Trophoblast cell (in vitro differentiated cells and primary cell): Measurements from ENCODE around the gene GSTM4.

ENCODE experiments used
- DNase-seq, 2 donors: peaks; one replicate each; pipeline ENCODE4 v3.0.0-alpha.2; 2016
- H2AFZ ChIP-seq: 2 replicates; pipeline ENCODE4 v1.6.1; 2013; ENCODE audit warnings: low read length, moderate library complexity, mild to moderate bottlenecking; ENCODE audit not compliant: insufficient read depth, poor library complexity
- H2AK5ac ChIP-seq: 2 replicates; pipeline ENCODE4 v1.6.1; 2013; ENCODE audit warnings: mild to moderate bottlenecking, low read length
- H2BK120ac ChIP-seq: 2 replicates; pipeline ENCODE4 v1.6.1; 2013; ENCODE audit warnings: low read length, mild to moderate bottlenecking, moderate library complexity; ENCODE audit not compliant: insufficient read depth, poor library complexity
- H2BK12ac ChIP-seq: 2 replicates; pipeline ENCODE4 v1.6.1; 2013; ENCODE audit warnings: mild to moderate bottlenecking, low read length, moderate library complexity
- H2BK5ac ChIP-seq: 2 replicates; pipeline ENCODE4 v1.6.1; 2013; ENCODE audit warnings: low read length, low read depth, moderate library complexity, mild to moderate bottlenecking; ENCODE audit not compliant: poor library complexity
- H3K14ac ChIP-seq: 2 replicates; pipeline ENCODE4 v1.6.1; 2013; ENCODE audit warnings: mild to moderate bottlenecking, low read length
- H3K18ac ChIP-seq: 2 replicates; pipeline ENCODE4 v1.6.1; 2013; ENCODE audit warnings: mild to moderate bottlenecking, low read length
- H3K23ac ChIP-seq: 2 replicates; pipeline ENCODE4 v1.6.1; 2013; ENCODE audit warnings: low read length
- H3K27ac ChIP-seq: 2 replicates; pipeline ENCODE4 v1.5.1; 2013; ENCODE audit warnings: low read depth, mild to moderate bottlenecking, inconsistent platforms, low read length, moderate library complexity
- H3K27me3 ChIP-seq: 2 replicates; pipeline ENCODE4 v1.6.1; 2013; ENCODE audit warnings: inconsistent platforms, mild to moderate bottlenecking, low read length, moderate library complexity; ENCODE audit not compliant: insufficient read depth
- H3K36me3 ChIP-seq, 2 experiments: 1 replicate in 1 of 2; 2 replicates in 1 of 2; pipeline ENCODE4 v1.6.1; 2013; ENCODE audit warnings: low read length in 2 of 2, mild to moderate bottlenecking in 2 of 2, moderate library complexity in 1 of 2; ENCODE audit not compliant: insufficient read depth in 2 of 2, control insufficient read depth in 1 of 2
- H3K4ac ChIP-seq: 2 replicates; pipeline ENCODE4 v1.6.1; 2013; ENCODE audit warnings: low read depth, mild to moderate bottlenecking, low read length, moderate library complexity
- H3K4me1 ChIP-seq, 2 experiments: 1 replicate in 1 of 2; 2 replicates in 1 of 2; pipeline ENCODE4 v1.6.1; 2013; ENCODE audit warnings: low read length in 2 of 2, mild to moderate bottlenecking in 2 of 2, moderate library complexity in 1 of 2; ENCODE audit not compliant: insufficient read depth in 2 of 2, control insufficient read depth in 1 of 2
- H3K4me2 ChIP-seq: 2 replicates; pipeline ENCODE4 v1.6.1; 2013; ENCODE audit warnings: inconsistent platforms, mild to moderate bottlenecking, low read length, moderate library complexity
- H3K4me3 ChIP-seq: 2 replicates; pipeline ENCODE4 v1.5.1; 2013; ENCODE audit warnings: mild to moderate bottlenecking, low read depth, low read length, inconsistent platforms
- H3K79me1 ChIP-seq: one replicate; pipeline ENCODE4 v1.6.1; 2013; ENCODE audit warnings: low read length
- H3K79me2 ChIP-seq: 2 replicates; pipeline ENCODE4 v1.6.1; 2013; ENCODE audit warnings: low read length, mild to moderate bottlenecking; ENCODE audit not compliant: control insufficient read depth, insufficient read depth, poor library complexity
- H3K9ac ChIP-seq: 2 replicates; pipeline ENCODE4 v1.6.1; 2013; ENCODE audit warnings: mild to moderate bottlenecking, low read length
- H3K9me3 ChIP-seq: 2 replicates; pipeline ENCODE4 v1.6.1; 2013; ENCODE audit warnings: low read depth, mild to moderate bottlenecking, control low read depth, inconsistent platforms, low read length; ENCODE audit not compliant: insufficient read depth
- H4K12ac ChIP-seq: 2 replicates; pipeline ENCODE4 v1.6.1; 2013; ENCODE audit warnings: low read depth, mild to moderate bottlenecking, low read length, moderate library complexity
- H4K8ac ChIP-seq: 2 replicates; pipeline ENCODE4 v1.6.1; 2013; ENCODE audit warnings: low read depth, mild to moderate bottlenecking, low read length, moderate library complexity
- H4K91ac ChIP-seq: one replicate; pipeline ENCODE4 v1.6.1; 2013; ENCODE audit warnings: low read depth, mild to moderate bottlenecking, low read length, moderate library complexity
- WGBS: extraction: QIAGEN DNeasy Blood & Tissue Kit; methylation state at CpG from one replicate; pipeline ENCODE4 v1.1.7; 2013; ENCODE audit warnings: missing lambda C conversion rate; ENCODE audit not compliant: insufficient read length, insufficient coverage; ENCODE audit errors: extremely low coverage; 5-methylcytosine and 5-hydroxymethylcytosine counted together

GSTM4 gene

DNA sequence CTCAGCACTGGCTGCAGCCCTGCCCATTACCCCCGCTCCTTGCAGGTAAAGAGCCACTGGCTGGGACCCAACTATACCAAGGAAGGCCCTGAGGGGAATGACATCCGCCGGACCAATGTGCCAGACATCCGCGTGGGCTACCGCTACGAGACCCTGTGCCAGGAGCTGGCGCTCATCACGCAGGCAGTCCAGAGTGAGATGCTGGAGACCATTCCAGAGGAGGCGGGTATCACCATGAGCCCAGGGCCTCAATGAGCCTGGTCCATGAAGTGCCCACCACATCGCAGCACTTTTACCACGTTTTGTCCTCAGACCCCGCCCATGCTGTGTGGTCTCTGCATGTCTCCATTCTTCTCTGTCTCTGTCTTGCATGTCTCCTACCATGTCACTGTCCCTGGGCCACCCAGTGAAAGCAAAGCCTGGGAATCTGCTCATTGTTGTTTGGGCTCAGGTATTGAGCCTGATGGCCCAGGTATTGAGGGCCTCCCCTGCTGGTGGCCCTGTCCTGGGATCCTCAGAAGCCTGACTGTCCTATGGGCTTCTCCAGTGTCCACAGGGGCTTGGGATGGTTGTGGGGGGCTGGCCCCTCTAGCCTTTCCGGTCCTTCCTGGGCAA is 24.9 kb upstream of the GSTM4 start:
- no peak overlapping the region for H3K4me2 ChIP-seq
- no peak overlapping the region for H3K4me3 ChIP-seq
- H3K79me2 ChIP-seq: no peaks in the 10 kb centered on the region
- H2BK12ac ChIP-seq: no peak overlapping the region
- no CpG with 5 or more reads among the region's 14 CpGs for WGBS
- no peak overlapping the region for H3K14ac ChIP-seq
- no peak overlapping the region for H3K4ac ChIP-seq
- no peak overlapping the region for H4K8ac ChIP-seq
- no peaks in the 10 kb centered on the region for H3K9me3 ChIP-seq
- H4K91ac ChIP-seq: no peak overlapping the region
- no peak overlapping the region for H2AFZ ChIP-seq
- no peak overlapping the region for H3K23ac ChIP-seq
- H3K79me1 ChIP-seq: no peaks in the 10 kb centered on the region
- H3K4me1 ChIP-seq: peaks cover 2% of the 10 kb centered on the region in 2 experiments
- no peaks in the 10 kb centered on the region for H3K27me3 ChIP-seq
- no peak overlapping the region for H2BK5ac ChIP-seq
- no peak overlapping the region for H2BK120ac ChIP-seq
- H3K9ac ChIP-seq: no peak overlapping the region
- no peak overlapping the region for H3K18ac ChIP-seq
- no peak for DNase-seq
- no peak overlapping the region for H4K12ac ChIP-seq
- no peak overlapping the region for H3K27ac ChIP-seq
- peaks cover 56 to 57% of the 10 kb centered on the region in 2 experiments for H3K36me3 ChIP-seq
- H2AK5ac ChIP-seq: no peak overlapping the region

DNA sequence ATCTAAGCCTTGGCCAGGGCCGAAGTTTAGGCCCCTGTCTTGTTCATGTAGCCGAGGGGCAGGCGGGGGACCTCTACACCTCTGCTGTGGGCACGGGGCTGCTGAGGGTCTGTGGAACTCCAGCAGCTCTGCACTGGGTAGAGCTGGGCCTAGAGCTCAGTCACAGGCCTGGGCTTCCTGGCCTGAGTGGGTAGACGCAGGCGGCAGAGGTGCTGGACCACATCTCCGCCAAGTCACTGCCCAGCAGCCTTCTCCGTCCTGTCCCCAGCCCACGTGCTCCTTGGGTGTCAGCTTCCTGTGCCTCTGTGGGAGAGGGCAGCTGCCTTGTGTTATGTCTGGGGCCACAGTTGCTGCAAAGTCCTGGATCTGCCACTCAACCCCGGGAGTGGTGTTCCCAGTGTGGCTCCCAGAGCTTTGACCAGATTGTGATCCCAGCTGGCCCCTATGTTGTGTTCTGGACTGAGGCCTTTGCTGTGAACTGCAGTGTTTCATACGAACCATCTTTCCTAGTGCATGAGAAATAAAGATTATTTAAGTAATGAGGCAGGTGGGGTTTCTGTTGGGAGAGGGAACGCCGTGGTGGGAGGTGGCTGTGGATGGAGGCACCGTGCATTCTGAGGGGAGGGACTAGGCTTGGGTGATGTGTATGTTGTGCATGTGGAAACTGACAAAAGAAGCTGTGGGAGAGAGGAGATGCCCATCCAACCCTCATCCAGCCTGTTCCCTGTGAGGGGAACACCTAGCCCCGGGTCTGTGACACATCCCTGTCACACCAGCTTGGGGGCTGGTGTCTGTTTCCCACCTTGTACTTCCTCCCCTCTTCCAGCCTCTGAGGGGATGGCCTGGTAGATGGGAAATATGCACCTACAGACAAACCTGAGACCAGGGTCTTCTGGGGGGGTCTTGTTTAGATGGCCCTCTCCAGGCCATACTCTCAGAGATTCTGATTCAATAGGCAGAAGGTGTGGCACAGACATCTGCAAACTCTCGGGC is 24.1 kb upstream of the GSTM4 start:
- no peaks in the 10 kb centered on the region for H3K27me3 ChIP-seq
- H4K8ac ChIP-seq: no peak overlapping the region
- no peak overlapping the region for H2BK120ac ChIP-seq
- whole genome bisulfite sequencing: no CpG with 5 or more reads among the region's 16 CpGs
- H3K9me3 ChIP-seq: no peaks in the 10 kb centered on the region
- H3K4me1 ChIP-seq: peaks cover 3 to 9% of the 10 kb centered on the region in 2 experiments
- no peak overlapping the region for H3K4ac ChIP-seq
- H2AK5ac ChIP-seq: no peak overlapping the region
- no peak overlapping the region for H2BK5ac ChIP-seq
- DNase-seq: no peak
- no peak overlapping the region for H3K23ac ChIP-seq
- H3K4me3 ChIP-seq: no peak overlapping the region
- no peak overlapping the region for H3K18ac ChIP-seq
- no peak overlapping the region for H4K91ac ChIP-seq
- no peaks in the 10 kb centered on the region for H3K79me1 ChIP-seq
- H2BK12ac ChIP-seq: no peak overlapping the region
- no peak overlapping the region for H3K27ac ChIP-seq
- H3K14ac ChIP-seq: no peak overlapping the region
- H2AFZ ChIP-seq: no peak overlapping the region
- H3K36me3 ChIP-seq: peaks cover 48 to 51% of the 10 kb centered on the region in 2 experiments
- H4K12ac ChIP-seq: no peak overlapping the region
- H3K79me2 ChIP-seq: no peaks in the 10 kb centered on the region
- no peak overlapping the region for H3K9ac ChIP-seq
- no peak overlapping the region for H3K4me2 ChIP-seq

DNA sequence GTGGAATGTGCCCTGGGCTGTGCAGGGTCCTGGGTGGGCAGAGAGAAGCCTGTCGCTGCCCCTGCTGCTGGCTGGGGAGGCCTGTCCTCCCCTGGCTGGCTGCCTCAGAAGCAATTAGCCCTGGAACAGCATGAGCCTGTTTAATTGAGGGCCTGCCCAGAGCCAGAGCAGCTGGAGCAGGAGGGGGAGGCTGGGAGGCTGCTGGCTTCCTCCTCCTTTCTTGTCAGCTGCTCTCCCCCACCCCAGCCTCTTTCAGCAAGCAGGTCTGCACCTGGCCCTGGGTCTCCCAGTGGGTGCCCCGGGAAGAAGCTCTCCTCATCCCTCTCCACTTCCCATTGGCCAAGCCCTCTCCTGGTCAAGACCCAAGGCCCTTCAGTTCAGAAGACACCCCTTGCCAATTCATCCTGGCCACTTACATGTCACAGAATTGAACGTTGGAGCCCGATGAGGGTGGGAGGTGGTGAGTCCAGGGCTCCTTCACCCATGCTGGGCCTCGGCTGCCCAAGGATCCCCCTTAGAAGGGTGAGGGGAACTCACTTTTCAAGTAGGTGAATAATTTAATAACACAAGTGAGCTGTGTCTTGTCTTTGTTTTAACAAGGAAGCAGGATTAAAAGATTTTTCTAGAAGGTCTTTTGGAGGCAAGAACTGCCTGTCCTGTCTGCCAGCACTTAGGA is 23.1 kb upstream of the GSTM4 start:
- Histone ChIP-seq H3K14ac (no peak overlapping the region), H3K79me2 (no peaks in the 10 kb centered on the region), H2AFZ (no peak overlapping the region), H4K8ac (no peak overlapping the region), H3K4me3 (no peak overlapping the region), H3K18ac (no peak overlapping the region), H3K27ac (no peak overlapping the region), H2BK120ac (no peak overlapping the region), H3K23ac (no peak overlapping the region), H2AK5ac (no peak overlapping the region), H2BK5ac (no peak overlapping the region), H3K4me2 (no peak overlapping the region), H3K4me1 (peaks cover 3 to 9% of the 10 kb centered on the region in 2 experiments), H4K91ac (no peak overlapping the region), H3K9me3 (no peaks in the 10 kb centered on the region), H2BK12ac (no peak overlapping the region), H3K9ac (no peak overlapping the region), H3K36me3 (peaks cover 38 to 41% of the 10 kb centered on the region in 2 experiments), H3K4ac (no peak overlapping the region), H3K27me3 (no peaks in the 10 kb centered on the region), H3K79me1 (no peaks in the 10 kb centered on the region), H4K12ac (no peak overlapping the region)
- DNase-seq: no peak
- WGBS: no CpG with 5 or more reads among the region's 5 CpGs

DNA sequence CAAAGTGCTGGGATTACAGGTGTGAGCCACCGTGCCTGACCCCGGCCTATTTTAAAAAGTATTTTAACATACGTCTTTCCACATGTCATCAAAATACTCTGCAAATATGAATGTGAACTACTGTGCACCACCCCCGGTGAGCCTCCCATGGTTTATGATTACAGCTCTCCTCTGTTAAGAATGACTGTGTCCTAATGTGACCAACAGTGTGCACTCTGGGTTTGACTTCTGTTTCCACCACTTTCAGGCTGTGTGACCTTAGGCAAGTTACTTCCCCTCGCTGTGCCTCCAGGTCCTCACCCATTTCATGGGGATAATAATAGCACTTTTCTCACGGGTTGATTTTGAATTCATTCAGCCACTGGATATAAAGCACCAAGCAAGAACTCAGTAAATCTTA is 21.6 kb upstream of the GSTM4 start:
- Histone ChIP-seq H4K12ac (no peak overlapping the region), H4K91ac (no peak overlapping the region), H3K36me3 (peaks cover 23 to 26% of the 10 kb centered on the region in 2 experiments), H2BK12ac (no peak overlapping the region), H3K27ac (no peak overlapping the region), H3K4me3 (no peak overlapping the region), H2AFZ (no peak overlapping the region), H4K8ac (no peak overlapping the region), H3K18ac (no peak overlapping the region), H3K79me2 (no peaks in the 10 kb centered on the region), H2BK5ac (no peak overlapping the region), H3K4me2 (no peak overlapping the region), H2BK120ac (no peak overlapping the region), H3K9ac (no peak overlapping the region), H3K4ac (no peak overlapping the region), H3K4me1 (peaks cover 3 to 9% of the 10 kb centered on the region in 2 experiments), H3K79me1 (no peaks in the 10 kb centered on the region), H2AK5ac (no peak overlapping the region), H3K27me3 (no peaks in the 10 kb centered on the region), H3K23ac (no peak overlapping the region), H3K14ac (no peak overlapping the region), H3K9me3 (no peaks in the 10 kb centered on the region)
- DNase-seq: no peak
- WGBS: no CpG with 5 or more reads among the region's 6 CpGs
